ENCODE data around the gene LIN37.
A peak's percentile ranks its signal among the peaks of the same experiment; 100 is the strongest.

Gene LIN37

DNA sequence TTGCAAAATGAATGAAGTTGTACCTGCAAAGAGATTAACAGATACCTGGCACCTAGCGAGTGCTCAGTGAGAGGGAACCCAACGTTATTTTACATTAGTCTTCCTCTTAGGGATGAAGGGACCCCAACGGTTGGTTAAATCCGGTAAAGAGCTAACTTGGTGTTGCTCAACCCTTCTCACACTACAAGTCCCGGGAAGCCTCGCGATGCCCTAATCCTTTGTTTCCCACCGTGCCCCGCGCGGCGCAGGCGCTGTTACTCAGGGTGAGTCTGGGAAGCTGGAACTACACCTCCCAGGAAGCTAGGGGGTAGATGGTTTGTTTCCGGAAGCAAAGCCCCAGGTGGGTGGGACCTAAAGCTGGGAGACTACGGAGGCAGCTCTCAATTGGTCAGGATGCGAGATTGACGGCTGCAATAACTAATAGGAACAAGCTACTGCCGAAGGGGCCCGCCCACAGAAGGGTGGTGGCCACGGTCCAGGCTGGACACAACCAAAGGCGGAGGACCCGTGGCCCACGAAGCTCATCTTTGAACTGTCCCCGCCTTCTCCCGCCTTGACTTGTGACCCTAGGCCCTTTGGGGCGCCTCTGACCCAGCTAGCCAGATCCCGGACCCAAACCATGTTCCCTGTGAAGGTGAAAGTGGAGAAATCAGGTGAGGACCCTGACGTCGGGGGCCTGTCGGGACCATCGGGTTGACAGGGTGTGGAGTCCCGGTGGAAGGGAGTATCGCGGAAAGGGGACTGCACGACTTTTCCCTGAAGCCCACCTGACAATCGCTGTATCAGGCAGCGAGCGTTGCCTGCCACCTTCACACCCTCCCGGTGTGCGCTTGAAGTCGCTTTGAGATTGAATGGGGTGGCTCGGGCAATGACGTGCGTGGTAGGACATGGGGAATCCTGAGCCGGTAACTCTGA, at the start of gene LIN37:
TSS of gene LIN37 (plus strand) at position 471 of the 915 bp plus-strand sequence. CDS start at position 620, 149 bp downstream.
- DNase-seq = peak; percentile 100

DNA sequence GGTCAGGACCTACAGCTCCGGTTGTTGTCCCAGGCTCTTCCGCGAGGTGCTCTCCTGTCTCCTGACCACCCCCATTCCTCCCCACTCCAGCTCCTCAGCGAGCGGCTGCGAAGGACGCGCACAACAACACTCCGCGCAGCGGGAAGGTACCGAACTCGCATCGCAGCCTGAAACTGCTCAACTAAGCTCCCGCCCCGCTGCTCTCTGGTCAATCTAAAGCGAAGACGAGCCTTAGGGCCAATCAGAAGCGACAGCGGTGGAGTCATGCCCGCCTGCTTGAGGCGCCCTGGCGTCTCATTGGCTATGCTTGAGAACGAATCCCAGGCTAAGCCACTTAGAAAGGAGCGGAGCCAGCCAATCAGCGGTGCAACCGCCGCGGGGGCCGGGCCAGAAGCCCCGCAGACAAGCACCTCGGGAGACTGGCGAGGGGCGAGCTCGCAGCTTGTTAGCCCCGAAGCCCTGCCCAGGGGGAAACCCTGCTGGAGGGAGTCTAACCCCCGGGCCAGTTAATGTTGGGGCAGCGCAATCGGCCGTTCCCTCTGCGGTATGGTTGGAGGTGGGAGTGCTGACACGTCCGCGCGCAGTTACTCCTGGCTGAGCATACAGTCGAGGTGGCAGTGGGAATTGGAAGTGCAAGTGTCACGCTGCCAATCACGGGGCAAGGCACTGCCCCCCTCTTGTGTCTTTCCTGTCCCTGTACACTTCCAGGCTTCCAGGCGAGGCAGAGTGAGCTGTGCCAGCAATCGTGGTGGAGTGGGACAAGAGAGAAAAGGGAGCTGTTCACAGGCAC, 46.0 kb upstream of the LIN37 start:
- DNase-seq = peak; percentile 99

DNA sequence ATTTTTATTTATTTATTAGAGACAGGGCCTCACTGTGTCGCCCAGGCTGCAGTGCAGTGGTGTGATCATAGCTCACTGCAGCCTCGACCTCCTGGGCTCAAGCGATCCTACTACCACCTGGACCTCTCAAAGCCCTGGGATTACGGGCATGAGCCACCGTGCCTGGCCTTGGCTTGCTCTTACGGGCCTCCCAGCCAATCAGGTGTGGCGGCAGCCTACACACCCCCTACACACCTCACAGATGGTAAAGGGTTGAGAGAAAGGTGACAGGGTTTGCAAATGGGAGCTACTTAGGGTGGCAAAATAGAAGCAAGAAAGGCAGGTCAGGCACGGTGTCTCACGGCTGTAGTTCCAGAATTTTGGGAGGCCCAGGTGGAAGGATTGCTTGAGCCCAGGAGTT, 45.0 kb upstream of the LIN37 start:
- no peak for DNase-seq

- DNase-seq = peak; percentile 84
These were observed 44.2 kb upstream of the LIN37 start, which contains the start of gene ZBTB32 for GRCh38 chr19:35704218-35704617. TSS of gene ZBTB32 (plus strand) at chr19:35704558. CDS start at chr19:35714627, 10,069 bp downstream.

- DNase-seq = no peak
These were observed 40.0 kb upstream of the LIN37 start for GRCh38 chr19:35708391-35708790.

GRCh38 chr19:35710784-35711723, 37.3 kb upstream of the LIN37 start:
- no peak for DNase-seq

- DNase-seq = peak; percentile 43
These were observed 35.5 kb upstream of the LIN37 start for GRCh38 chr19:35712567-35713505.

GRCh38 chr19:35713506-35713850, 34.9 kb upstream of the LIN37 start:
- no peak for DNase-seq

GRCh38 chr19:35713904-35714495, 34.4 kb upstream of the LIN37 start:
- DNase-seq = peak; percentile 77

- peak; percentile 68 for DNase-seq
These were observed 33.6 kb upstream of the LIN37 start for GRCh38 chr19:35714601-35715354.

DNA sequence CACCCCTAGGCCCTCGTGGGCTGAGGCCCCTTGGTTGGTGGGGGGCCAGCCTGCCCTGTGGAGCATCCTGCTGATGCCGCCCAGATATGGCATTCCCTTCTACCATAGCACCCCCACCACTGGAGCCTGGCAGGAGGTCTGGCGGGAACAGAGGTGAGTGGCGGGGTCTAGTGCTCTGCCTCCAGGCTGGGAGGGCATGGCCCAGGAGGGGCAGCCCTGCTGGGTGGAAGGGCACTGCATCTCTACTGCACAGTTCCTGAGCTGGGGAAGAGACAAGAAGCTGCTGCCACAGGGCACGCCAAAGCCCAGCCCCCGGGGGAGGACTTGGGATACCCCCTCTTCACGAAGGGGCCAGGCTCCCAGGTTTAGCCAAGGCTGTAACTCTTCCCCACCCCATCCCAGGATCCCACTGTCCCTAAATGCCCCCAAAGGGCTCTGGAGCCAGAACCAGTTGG, 33.0 kb upstream of the LIN37 start:
- DNase-seq = no peak

DNA sequence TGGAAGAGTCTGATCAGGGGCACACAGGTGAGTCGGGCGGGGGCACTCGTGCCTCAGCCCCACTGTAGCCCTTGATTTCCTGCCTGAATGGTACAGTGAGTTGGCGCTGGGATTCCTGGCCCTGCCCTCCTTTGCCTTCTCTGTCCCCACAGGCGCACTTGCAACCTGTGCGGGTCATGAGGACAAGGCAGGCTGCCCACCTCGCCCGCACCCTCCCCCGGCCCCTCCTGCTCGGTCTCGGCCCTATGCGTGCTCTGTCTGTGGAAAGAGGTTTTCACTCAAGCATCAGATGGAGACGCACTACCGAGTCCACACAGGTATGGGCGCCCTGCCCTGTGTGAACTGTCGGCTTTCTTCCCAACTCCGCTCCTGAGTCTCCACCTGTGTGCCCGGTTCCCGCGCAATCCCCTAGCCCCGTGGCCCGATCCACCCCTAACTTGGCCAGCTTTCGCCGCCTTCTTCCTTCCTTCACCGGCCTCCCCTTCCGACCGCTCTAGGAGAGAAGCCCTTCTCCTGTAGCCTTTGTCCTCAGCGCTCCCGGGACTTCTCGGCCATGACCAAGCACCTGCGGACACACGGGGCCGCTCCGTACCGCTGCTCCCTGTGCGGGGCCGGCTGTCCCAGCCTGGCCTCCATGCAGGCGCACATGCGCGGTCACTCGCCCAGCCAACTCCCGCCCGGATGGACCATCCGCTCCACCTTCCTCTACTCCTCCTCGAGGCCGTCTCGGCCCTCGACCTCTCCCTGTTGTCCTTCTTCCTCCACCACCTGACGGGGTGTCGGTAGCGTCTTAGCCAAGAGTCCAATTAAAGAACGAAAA, 32.2 kb upstream of the LIN37 start:
- DNase-seq = no peak

DNA sequence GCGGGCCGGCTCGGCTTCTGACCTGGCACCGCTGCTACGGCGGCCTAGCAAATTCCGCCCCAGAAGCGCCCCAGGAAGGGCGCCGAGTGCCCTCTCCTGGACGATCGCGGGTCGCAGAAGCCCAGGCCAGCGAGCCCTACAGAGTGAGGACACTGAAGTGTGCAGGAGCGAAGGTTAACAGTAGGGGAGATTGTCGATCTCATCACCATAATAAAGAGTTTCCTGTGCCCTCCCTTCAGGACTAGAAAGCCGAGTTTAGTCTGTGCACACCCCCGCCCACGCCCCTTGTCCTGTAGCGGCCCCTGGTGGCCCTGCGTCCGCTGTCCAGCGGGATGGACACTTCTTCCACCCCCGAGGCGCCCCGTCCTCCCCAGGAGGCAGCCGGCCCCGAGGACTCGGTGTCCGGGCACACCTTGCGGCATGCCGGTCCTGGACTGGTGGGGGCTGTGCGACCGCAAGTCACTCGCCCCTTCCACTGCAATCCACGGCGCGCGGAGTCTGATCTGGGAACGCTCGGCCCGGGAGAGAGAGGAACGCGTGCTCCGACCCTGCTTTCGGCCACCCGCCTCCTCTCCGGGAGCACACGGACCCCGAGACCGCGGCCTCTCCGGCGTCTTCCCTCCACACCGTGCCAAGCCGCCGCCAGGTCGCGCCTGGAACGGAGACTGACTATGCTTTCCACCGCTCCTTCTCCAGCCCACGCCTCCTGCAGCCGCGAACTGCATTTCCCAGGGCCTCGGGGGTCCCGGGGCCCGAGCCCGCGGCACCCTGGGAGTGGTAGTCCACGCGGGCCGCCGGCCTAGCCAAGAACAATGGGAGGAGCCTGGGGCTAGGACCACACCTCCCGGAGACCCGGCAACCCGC, 31.3 kb upstream of the LIN37 start:
- DNase-seq = peak; percentile 99

GRCh38 chr19:35717665-35718344, 30.6 kb upstream of the LIN37 start, which contains the start of gene KMT2B:
TSS of gene KMT2B (plus strand) at chr19:35718003. CDS start at chr19:35718019, 16 bp downstream.
- DNase-seq = no peak

DNA sequence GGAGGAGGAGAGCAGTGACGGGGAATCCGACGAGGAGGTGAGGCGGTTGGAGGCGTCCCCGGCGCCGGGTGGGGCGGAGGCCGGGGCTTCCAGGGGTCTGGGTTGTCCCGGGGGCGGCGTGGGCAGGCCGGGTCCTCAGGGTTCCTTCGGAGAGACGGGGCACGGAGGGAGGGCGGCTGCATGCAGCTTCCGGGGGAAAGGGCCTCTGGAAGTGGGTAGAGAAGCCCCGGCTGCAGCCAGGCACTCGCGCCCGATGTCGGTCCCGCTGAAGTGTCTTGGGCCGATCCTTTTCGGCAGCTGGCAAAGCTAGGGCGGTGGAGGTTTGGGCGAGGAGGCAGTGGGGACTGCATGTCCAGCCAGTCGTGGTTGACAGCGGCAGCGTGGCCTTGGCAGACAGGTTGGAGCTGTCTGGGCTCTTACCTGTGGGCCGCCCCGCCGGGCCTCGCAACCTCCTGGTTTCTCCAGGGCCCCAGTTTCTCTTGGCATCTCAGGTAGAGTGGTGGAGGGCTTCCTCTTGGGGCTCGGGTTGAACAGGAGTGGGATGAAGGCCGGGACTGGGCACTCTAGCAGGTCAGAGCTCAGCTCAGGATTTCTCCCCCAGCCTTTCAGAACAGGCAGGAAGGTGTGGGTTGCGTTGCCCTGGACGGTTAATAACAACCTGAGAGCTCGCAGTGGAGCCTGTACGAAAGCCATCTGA, 29.9 kb upstream of the LIN37 start:
- peak; percentile 68 for DNase-seq

DNA sequence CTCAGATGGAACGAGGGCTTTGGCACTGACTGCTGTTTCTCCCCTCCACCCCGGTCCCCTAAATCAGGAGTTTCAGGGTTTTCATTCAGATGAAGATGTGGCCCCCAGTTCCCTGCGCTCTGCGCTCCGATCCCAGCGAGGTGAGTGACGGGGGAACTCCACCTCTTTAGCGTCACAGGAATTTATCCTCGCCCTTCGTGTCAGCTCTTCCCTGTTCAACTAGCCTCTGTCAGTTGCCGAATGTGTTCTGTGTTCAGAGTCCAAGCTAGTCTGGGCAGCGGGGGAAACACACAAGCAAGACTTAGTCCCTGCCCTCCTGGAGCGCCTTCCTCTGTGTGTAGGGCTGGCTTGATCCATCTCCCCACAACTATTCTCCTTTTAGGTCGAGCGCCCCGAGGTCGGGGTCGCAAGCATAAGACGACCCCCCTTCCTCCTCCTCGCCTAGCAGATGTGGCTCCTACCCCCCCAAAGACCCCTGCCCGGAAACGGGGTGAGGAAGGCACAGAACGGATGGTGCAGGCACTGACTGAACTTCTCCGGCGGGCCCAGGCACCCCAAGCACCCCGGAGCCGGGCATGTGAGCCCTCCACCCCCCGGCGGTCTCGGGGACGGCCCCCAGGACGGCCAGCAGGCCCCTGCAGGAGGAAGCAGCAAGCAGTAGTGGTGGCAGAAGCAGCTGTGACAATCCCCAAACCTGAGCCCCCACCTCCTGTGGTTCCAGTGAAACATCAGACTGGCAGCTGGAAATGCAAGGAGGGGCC, 28.8 kb upstream of the LIN37 start:
- no peak for DNase-seq
